GM21515 (cell line): ENCODE results near the gene GDNF.
"Not testable (repeated sequence)": the region's sequence is repeated elsewhere in the genome, so short reads cannot be mapped to it uniquely, and the experiment has no call there.

Experiments used
- ATAC-seq: cut with Tn5 transposase; IDR thresholded peaks from one replicate; pipeline ENCODE4 v1.9.1; 2021; ENCODE audit not compliant: unreplicated experiment

GDNF gene

DNA sequence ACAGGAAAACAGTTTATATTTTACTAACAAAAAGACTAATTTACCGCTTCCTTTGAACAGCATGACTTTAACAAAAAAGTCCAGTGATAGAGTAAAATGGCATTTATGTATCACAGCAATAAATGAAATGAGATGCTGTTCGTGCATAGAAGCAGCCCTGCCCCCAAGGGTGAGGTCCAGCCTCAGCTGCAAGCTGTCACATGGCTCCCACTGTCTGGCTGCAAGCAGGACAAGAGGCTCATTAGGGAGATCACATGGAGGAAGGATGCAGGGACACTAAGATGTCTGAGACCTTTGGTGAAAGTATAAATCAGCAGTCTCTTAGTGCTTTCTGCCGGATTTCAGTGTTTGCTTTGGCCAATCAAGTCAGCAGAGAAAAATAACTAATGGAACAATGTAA lies 23.0 kb downstream of the GDNF start:
- ATAC-seq: no peak

- no peak for ATAC-seq
Observed at GRCh38 chr5:37816331-37816730, 23.5 kb downstream of the GDNF start.

- ATAC-seq: no peak
Observed at GRCh38 chr5:37815913-37816312, 23.9 kb downstream of the GDNF start.

DNA sequence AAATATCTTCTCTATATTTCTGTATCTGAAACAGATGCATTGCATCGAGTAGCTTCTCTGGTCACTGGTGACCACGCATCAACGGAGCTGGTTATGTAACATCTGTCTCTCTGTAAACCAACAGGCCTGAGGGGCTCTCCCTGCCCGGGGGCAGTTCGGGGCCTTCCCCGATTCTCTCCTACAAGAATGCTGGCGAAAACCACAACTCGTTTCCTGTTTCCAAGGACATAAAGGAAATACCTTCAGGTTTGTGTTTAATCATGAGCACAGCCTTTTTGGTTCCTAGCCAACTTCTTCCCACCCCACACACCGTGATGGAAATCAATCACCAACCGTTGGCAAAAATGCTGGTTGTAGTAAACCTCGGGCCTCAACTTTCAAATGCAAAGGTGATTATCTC lies 25.1 kb downstream of the GDNF start:
- ATAC-seq: no peak

- no peak for ATAC-seq
Observed at GRCh38 chr5:37812365-37812764, 27.5 kb downstream of the GDNF start.

DNA sequence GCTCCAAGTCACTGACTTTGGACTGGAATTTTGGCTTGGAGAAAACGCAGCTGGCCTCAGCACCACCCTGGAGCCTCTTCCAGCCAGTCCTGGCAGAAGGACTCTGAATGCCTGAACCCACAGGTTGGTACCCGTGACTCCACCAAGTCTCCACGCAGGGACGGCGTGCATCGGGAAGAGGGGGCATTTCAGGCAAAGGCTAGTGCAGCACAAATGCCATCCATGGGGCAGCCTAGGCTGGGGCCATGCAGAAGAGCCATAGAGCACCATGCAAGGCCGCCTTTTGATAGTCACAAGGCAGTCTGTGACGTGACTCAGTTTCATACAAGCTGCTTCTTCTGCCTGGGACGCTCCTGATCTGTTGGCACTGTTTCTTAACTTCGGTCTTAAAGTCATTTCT lies 28.0 kb downstream of the GDNF start:
- ATAC-seq: no peak

- ATAC-seq: no peak
Observed at GRCh38 chr5:37810311-37810710, 29.5 kb downstream of the GDNF start.

- ATAC-seq: no peak
Observed at GRCh38 chr5:37808945-37809344, 30.9 kb downstream of the GDNF start.

- ATAC-seq: no peak
Observed at GRCh38 chr5:37807621-37808301, 32.1 kb downstream of the GDNF start.

DNA sequence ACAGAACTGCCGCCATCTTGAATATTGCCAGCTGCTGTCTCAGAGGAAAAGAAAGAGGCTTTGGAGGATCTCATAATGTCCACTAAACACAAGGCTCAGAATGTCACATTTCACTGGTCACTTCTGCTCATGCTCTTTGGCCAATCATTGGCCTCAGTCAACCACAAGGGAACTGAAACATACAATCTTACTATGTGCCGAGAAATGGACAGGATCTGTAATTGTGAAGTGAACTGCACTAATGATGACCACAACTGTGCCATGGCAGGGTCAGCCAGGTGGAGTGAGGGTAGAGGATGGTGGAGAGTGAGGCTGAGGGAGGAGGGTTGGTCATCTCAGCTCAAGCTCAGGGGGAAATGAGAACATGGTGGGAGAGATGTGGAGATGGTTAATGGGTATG lies 32.8 kb downstream of the GDNF start:
- no peak for ATAC-seq

DNA sequence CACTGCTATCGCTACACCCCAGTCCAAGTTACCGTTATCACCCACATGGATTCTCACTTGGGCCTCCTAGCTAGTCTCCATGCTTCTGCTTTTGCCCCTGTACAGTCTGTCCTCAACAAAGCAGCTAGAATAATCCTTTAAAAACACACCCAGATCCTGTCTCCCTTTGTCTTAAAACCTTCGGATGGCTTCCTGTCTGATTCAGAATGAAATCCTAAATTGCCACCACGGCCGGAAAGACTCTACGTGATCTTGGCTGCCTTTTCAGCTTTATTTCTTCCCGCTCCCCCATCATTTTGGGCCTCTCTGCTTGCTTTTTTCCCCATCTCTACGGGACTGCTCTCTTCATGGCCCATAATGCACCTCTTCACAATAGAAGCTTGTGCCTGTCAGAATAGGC lies 33.4 kb downstream of the GDNF start:
- ATAC-seq: no peak

DNA sequence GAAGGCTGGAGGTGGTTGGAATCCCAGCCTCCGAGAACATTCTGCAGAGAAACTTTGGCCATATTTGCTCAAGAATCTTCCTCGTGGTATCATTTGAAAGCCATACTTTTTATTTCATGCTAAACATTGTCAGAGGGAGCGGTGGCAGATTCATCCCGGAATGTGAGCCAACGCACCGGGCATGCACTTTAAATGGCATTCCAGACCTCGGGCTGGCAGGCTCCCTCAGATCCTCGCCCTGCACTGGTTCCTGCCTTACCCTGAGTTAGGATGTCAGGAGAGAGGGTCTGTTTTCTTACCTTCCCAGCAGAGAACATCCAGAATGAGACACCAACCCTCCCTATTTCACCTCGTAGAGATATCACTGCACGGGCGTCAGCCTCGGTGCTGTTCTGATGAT lies 33.8 kb downstream of the GDNF start:
- no peak for ATAC-seq

- no peak for ATAC-seq
Observed at GRCh38 chr5:37804401-37804800, 35.4 kb downstream of the GDNF start.

GRCh38 chr5:37803487-37803886 lies 36.4 kb downstream of the GDNF start:
- ATAC-seq: no peak

DNA sequence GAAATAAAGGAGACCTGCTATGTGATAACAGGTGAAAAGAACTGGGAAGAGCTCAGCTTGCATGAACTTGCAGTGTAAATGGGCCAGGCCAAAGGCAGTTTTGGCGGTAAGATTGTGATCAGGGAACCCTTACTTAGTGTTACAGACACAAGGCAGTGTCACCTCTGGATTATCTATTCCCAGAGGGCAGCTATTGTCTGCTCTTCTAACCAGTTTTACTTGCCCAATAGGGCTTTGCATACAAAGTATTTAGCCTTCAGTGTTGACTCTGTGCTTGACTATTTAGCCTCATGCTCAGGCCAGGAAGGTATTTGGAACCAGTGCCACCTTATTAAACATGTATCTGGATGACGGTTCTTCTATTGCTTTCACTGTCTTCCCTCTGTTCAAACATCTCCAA lies 38.3 kb downstream of the GDNF start:
- no peak for ATAC-seq

GRCh38 chr5:37799865-37800421 lies 39.9 kb downstream of the GDNF start:
- no peak for ATAC-seq

- not testable (repeated sequence) for ATAC-seq
Observed at GRCh38 chr5:37796435-37796834, 43.4 kb downstream of the GDNF start.

GRCh38 chr5:37795292-37795691 lies 44.5 kb downstream of the GDNF start:
- not testable (repeated sequence) for ATAC-seq

DNA sequence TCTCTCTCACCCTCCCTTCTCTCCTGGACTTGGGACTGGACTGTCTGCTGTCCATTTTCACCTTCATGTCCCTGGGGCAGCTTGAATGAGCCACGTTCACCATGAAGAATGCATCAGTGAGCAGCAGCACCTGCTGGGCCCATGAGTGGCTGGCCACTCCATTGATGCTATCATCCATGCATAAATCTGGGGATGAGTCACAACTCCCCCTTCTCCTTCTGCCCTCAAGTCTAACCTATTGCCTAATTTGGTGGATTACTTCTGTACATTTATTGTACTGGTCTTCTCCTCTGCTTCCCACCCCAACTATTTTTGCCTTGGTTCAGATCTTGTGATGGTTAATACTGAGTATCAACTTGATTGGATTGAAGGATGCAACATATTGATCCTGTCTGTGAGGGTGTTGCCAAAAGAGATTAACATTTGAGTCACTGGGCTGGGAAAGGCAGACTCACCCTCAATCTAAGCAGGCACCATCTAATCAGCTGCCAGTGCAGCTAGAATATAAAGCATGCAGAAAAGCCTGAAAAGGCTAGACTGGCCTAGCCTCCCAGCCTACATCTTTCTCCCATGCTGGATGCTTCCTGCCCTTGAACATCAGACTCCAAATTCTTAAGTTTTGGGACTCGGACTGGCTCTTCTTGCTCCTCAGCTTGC lies 46.7 kb downstream of the GDNF start:
- ATAC-seq: no peak

DNA sequence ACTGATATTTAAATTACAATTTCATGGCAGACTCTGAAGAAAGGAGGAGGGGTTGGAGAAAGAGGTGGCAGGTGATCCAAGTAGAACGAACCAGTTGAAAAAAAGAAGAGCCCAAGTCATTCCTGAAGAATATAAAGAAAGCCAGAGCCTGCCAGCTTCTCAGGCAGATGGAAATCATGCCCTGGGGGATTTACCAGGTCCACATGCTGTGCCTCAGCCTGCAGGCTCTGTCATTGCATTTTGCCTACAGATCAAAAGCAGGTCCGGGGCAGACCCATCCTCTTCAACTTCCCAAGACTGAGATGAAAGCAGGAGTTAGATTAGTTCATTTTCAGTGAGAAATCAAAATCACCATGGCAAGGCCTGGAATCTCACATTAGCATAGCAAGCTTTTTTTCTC lies 48.5 kb downstream of the GDNF start:
- ATAC-seq: no peak

DNA sequence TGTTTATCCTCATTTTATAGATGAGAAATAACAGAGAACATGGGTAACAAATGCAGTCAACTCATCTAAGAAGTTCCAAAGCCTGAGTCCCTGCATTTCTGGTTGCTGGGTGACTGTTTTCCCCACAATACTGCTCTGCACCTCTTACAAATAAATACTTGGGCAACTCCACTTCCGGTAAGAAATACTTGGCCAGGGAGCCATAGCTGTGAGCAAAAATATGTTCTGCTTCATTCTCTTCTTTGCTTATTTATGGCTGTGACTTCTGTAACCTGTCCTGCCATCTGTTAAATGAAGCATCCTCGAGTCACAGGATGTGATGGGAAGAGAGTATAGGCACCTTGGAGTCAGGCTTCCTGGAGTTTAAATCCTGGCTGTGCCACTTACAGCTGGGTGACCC lies 49.9 kb downstream of the GDNF start:
- no peak for ATAC-seq

DNA sequence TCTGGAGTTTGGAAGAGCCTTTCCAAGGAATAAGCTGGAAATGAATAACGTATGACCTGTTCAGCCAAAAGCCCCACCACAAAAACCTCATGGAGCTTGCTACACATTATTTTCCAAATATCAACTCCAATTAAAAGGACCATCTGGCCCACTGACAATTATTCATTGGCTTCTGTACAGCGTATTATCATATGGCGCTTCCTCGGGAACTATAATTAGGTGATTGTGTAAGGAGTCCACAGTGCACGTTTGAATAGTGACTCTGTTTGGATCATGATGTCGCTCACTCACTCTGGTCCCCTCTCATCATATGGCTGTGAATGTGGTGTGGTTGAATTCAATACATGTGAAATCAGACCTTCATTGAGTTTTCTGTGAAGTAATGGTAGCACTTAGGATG lies 52.1 kb downstream of the GDNF start:
- no peak for ATAC-seq
